Activated CD4-positive, alpha-beta T cell treated with anti-CD3 and anti-CD28 coated beads for 36 hours (primary cell): ENCODE results near the gene PSMC5. TPM values are rescaled to one million over a fixed set of nuclear protein-coding genes. Genes with fewer than 3 reads are reported as not detected.
"Not testable (repeated sequence)": the region's sequence is repeated elsewhere in the genome, so short reads cannot be mapped to it uniquely, and the experiment has no call there.

Experiments used
- ATAC-seq: fragments of 200-7000 bp; cut with Tn5 transposase; one replicate; pipeline ENCODE4 v1.10.0; 2021; ENCODE audit warnings: mild to moderate bottlenecking, moderate library complexity
- CTCF ChIA-PET: fragments of 350-600 bp; sonication (Branson Sonifier 250); formaldehyde crosslinking; loops from one replicate; lab custom pipeline; 2021; ENCODE audit warnings: antibody characterized with exemption; lab: Charles Lee
- POLR2A ChIA-PET: fragments of 350-600 bp; sonication (Branson Sonifier 250); formaldehyde crosslinking; loops from one replicate; lab custom pipeline; 2021; ENCODE audit warnings: antibody characterized with exemption, inconsistent platforms; lab: Charles Lee
- DNase-seq: peaks from one replicate; pipeline ENCODE4 v3.0.0-alpha.2; 2020
- H3K27ac Mint-ChIP-seq: one replicate; pipeline ENCODE4 v1.8.0; 2021; ENCODE audit warnings: mixed read lengths
- H3K27me3 Mint-ChIP-seq: one replicate; pipeline ENCODE4 v1.8.0; 2021; ENCODE audit warnings: mixed read lengths
- H3K36me3 Mint-ChIP-seq: one replicate; pipeline ENCODE4 v1.8.0; 2021; ENCODE audit warnings: low read depth, mixed read lengths
- H3K4me1 Mint-ChIP-seq: one replicate; pipeline ENCODE4 v1.8.0; 2021; ENCODE audit warnings: mixed read lengths
- H3K4me3 Mint-ChIP-seq: one replicate; pipeline ENCODE4 v1.8.0; 2021; ENCODE audit warnings: mild to moderate bottlenecking, moderate library complexity, mixed read lengths
- H3K9me3 Mint-ChIP-seq: one replicate; pipeline ENCODE4 v1.8.0; 2021; ENCODE audit warnings: low read depth, mixed read lengths
- intact Hi-C, 2 experiments: fragments of 100-400 bp; cut with DNase I in 1 of 2; cut with micrococcal nuclease in 1 of 2; formaldehyde crosslinking; loops; one replicate each; pipeline versions ENCODE4 v1.14.2 to v1.15.1; 2022 to 2024; cut with DNase I, micrococcal nuclease
- total RNA-seq, 2 experiments: library from RNA; stranded (reverse); gene quantifications; one replicate each; pipeline ENCODE4 v1.2.3, GENCODE V29; 2021

PSMC5 gene
- total RNA-seq, 2 experiments from 2014 or later = 98.2 to 160 TPM

GRCh38 chr17:63843910-63844677 lies 16.9 kb downstream of the PSMC5 start:
- peak overlapping the region; percentile 98 for H3K4me3 Mint-ChIP-seq
- H3K9me3 Mint-ChIP-seq = peaks cover 4% of the 10 kb centered on the region
- H3K27ac Mint-ChIP-seq = peak overlapping the region; percentile 94
- ATAC-seq (no peak), DNase-seq (no peak)
- ChIA-PET POLR2A (interaction anchor here (0.6 to 1.8 kb wide), 5 partner anchors 11 to 70 kb away, joined by 4 to 20 read pairs (median 5); partner anchors contain the start of genes CCDC47 and DDX42), CTCF (interaction anchor here (0.6 to 3.0 kb wide), 7 partner anchors 10 to 83 kb away, joined by 3 to 10 read pairs (median 4); partner anchors contain the start of gene FTSJ3)
- H3K4me1 Mint-ChIP-seq = peaks cover 41% of the 10 kb centered on the region
- H3K36me3 Mint-ChIP-seq = peaks cover 16% of the 10 kb centered on the region
- intact Hi-C loops = loop anchor here (1.0 to 5.0 kb wide), 15 partner anchors 17 to 819 kb away; partner anchors contain the start of genes CCDC47 (in 2 of the 2), ERN1 (in 2 of the 2), FTSJ3 (in 2 of the 2) and PSMC5 (in 2 of the 2)
- no peaks in the 10 kb centered on the region for H3K27me3 Mint-ChIP-seq

- no peak overlapping the region for H3K27ac Mint-ChIP-seq
- intact Hi-C loops = no loop called here
Observed at GRCh38 chr17:63845509-63845908, 18.3 kb downstream of the PSMC5 start.

GRCh38 chr17:63847525-63848249 lies 20.5 kb downstream of the PSMC5 start:
- no peaks in the 10 kb centered on the region for H3K27me3 Mint-ChIP-seq
- intact Hi-C loops = loop anchor here in 1 of 2 experiments (2.0 kb wide), 1 partner anchor 299 kb away; no protein-coding TSS in a partner anchor
- H3K4me1 Mint-ChIP-seq = peaks cover 26% of the 10 kb centered on the region
- no peak for DNase-seq
- peaks cover 4% of the 10 kb centered on the region for H3K9me3 Mint-ChIP-seq
- POLR2A ChIA-PET = interaction anchor here (0.6 to 1.9 kb wide), 3 partner anchors 9 to 286 kb away, joined by 3 to 10 read pairs (median 4); partner anchors contain the start of genes CCDC47 and DDX42
- CTCF ChIA-PET = interaction anchor here (0.7 to 2.9 kb wide), 6 partner anchors 12 to 236 kb away, joined by 3 to 19 read pairs (median 4); no protein-coding TSS in a partner anchor
- ATAC-seq = no peak
- H3K36me3 Mint-ChIP-seq = peaks cover 3% of the 10 kb centered on the region
- H3K4me3 Mint-ChIP-seq = peak overlapping the region; percentile 6
- peak overlapping the region; percentile 76 for H3K27ac Mint-ChIP-seq

More at GRCh38 chr17:63845509-63845908, 18.3 kb downstream of the PSMC5 start:
- no peak for ATAC-seq
- Mint-ChIP-seq H3K4me3 (no peak overlapping the region), H3K36me3 (peaks cover 16% of the 10 kb centered on the region), H3K4me1 (peaks cover 34% of the 10 kb centered on the region), H3K9me3 (peaks cover 4% of the 10 kb centered on the region), H3K27me3 (no peaks in the 10 kb centered on the region)
- ChIA-PET POLR2A (no interaction called here), CTCF (interaction anchor here (0.6 to 3.0 kb wide), 4 partner anchors 20 to 1918 kb away, joined by 3 to 10 read pairs (median 3); no protein-coding TSS in a partner anchor)
- no peak for DNase-seq

- intact Hi-C loops = loop anchor here in 1 of 2 experiments (2.0 kb wide), 1 partner anchor 298 kb away; no protein-coding TSS in a partner anchor
- H3K27ac Mint-ChIP-seq = peak overlapping the region; percentile 93
- POLR2A ChIA-PET = interaction anchor here (0.7 to 1.9 kb wide), 4 partner anchors 25 to 231 kb away, joined by 3 to 10 read pairs (median 6); partner anchors contain the start of genes CCDC47, DDX42 and ICAM2
Observed at GRCh38 chr17:63848834-63849689, 21.8 kb downstream of the PSMC5 start.

GRCh38 chr17:63850401-63850800 lies 23.2 kb downstream of the PSMC5 start:
- ATAC-seq = no peak
- CTCF ChIA-PET = interaction anchor here (1.2 to 2.9 kb wide), 3 partner anchors 9 to 193 kb away, joined by 3 to 19 read pairs (median 7); no protein-coding TSS in a partner anchor

More at GRCh38 chr17:63848834-63849689, 21.8 kb downstream of the PSMC5 start:
- CTCF ChIA-PET = interaction anchor here (0.6 to 2.9 kb wide), 22 partner anchors 10 to 1185 kb away, joined by 3 to 19 read pairs (median 3); partner anchors contain the start of gene MAP3K3
- peak; percentile 99 for DNase-seq
- H3K9me3 Mint-ChIP-seq = peaks cover 4% of the 10 kb centered on the region
- H3K4me3 Mint-ChIP-seq = peak overlapping the region; percentile 43
- H3K4me1 Mint-ChIP-seq = peaks cover 20% of the 10 kb centered on the region
- peak; percentile 95 for ATAC-seq
- H3K27me3 Mint-ChIP-seq = no peaks in the 10 kb centered on the region
- peaks cover 3% of the 10 kb centered on the region for H3K36me3 Mint-ChIP-seq

GRCh38 chr17:63853260-63853659 lies 26.0 kb downstream of the PSMC5 start:
- no peak overlapping the region for H3K27ac Mint-ChIP-seq
- H3K27me3 Mint-ChIP-seq = no peaks in the 10 kb centered on the region
- POLR2A ChIA-PET = no interaction called here
- CTCF ChIA-PET = interaction anchor here (1.0 to 4.2 kb wide), 2 partner anchors 12 to 176 kb away, joined by 3 to 22 read pairs; no protein-coding TSS in a partner anchor
- H3K4me3 Mint-ChIP-seq = no peak overlapping the region
- peaks cover 8% of the 10 kb centered on the region for H3K4me1 Mint-ChIP-seq
- ATAC-seq = no peak
- DNase-seq = no peak
- peaks cover under 1% of the 10 kb centered on the region for H3K36me3 Mint-ChIP-seq
- intact Hi-C loops = no loop called here
- H3K9me3 Mint-ChIP-seq = peaks cover under 1% of the 10 kb centered on the region

More at GRCh38 chr17:63850401-63850800, 23.2 kb downstream of the PSMC5 start:
- Mint-ChIP-seq H3K27me3 (no peaks in the 10 kb centered on the region), H3K27ac (no peak overlapping the region), H3K9me3 (peaks cover 4% of the 10 kb centered on the region), H3K36me3 (peaks cover 3% of the 10 kb centered on the region), H3K4me3 (no peak overlapping the region), H3K4me1 (peaks cover 17% of the 10 kb centered on the region)
- POLR2A ChIA-PET = no interaction called here
- no peak for DNase-seq
- intact Hi-C loops = no loop called here

GRCh38 chr17:63854709-63855108 lies 27.5 kb downstream of the PSMC5 start:
- DNase-seq (no peak), ATAC-seq (no peak)
- no peaks in the 10 kb centered on the region for H3K9me3 Mint-ChIP-seq
- H3K4me1 Mint-ChIP-seq = no peaks in the 10 kb centered on the region
- ChIA-PET CTCF (interaction anchor here (1.0 to 4.2 kb wide), 2 partner anchors 10 kb away, joined by 3 to 22 read pairs; no protein-coding TSS in a partner anchor), POLR2A (interaction anchor here (0.6 kb wide), 1 partner anchor 157 kb away, joined by 4 read pairs; no protein-coding TSS in a partner anchor)
- no peaks in the 10 kb centered on the region for H3K27me3 Mint-ChIP-seq
- H3K4me3 Mint-ChIP-seq = no peak overlapping the region
- H3K36me3 Mint-ChIP-seq = no peaks in the 10 kb centered on the region
- intact Hi-C loops = no loop called here
- H3K27ac Mint-ChIP-seq = no peak overlapping the region

GRCh38 chr17:63855185-63855584 lies 28.0 kb downstream of the PSMC5 start:
- Mint-ChIP-seq H3K27ac (no peak overlapping the region), H3K4me3 (no peak overlapping the region), H3K27me3 (no peaks in the 10 kb centered on the region), H3K9me3 (no peaks in the 10 kb centered on the region), H3K4me1 (no peaks in the 10 kb centered on the region), H3K36me3 (no peaks in the 10 kb centered on the region)
- intact Hi-C loops = no loop called here
- ChIA-PET POLR2A (interaction anchor here (0.6 kb wide), 1 partner anchor 157 kb away, joined by 4 read pairs; no protein-coding TSS in a partner anchor), CTCF (interaction anchor here (1.0 to 4.2 kb wide), 2 partner anchors 10 to 11 kb away, joined by 3 to 22 read pairs; no protein-coding TSS in a partner anchor)
- ATAC-seq (no peak), DNase-seq (no peak)

GRCh38 chr17:63856425-63856824 lies 29.2 kb downstream of the PSMC5 start:
- not testable (repeated sequence) for DNase-seq

GRCh38 chr17:63859257-63859656 lies 32.0 kb downstream of the PSMC5 start:
- no peaks in the 10 kb centered on the region for H3K4me1 Mint-ChIP-seq
- no peaks in the 10 kb centered on the region for H3K27me3 Mint-ChIP-seq

More at GRCh38 chr17:63856425-63856824, 29.2 kb downstream of the PSMC5 start:
- H3K4me1 Mint-ChIP-seq, H3K9me3 Mint-ChIP-seq, POLR2A ChIA-PET, intact Hi-C loops, H3K36me3 Mint-ChIP-seq, H3K27me3 Mint-ChIP-seq, H3K4me3 Mint-ChIP-seq, ATAC-seq, H3K27ac Mint-ChIP-seq: not testable (repeated sequence)
- CTCF ChIA-PET = interaction anchor here (0.6 to 4.2 kb wide), 4 partner anchors 8 to 436 kb away, joined by 3 to 22 read pairs (median 4); no protein-coding TSS in a partner anchor

More at GRCh38 chr17:63859257-63859656, 32.0 kb downstream of the PSMC5 start:
- no peak for DNase-seq
- intact Hi-C loops = no loop called here
- no peaks in the 10 kb centered on the region for H3K9me3 Mint-ChIP-seq
- ATAC-seq = no peak
- H3K4me3 Mint-ChIP-seq = no peak overlapping the region
- CTCF ChIA-PET = interaction anchor here (0.5 to 3.3 kb wide), 10 partner anchors 10 to 441 kb away, joined by 3 to 19 read pairs (median 5); no protein-coding TSS in a partner anchor
- H3K27ac Mint-ChIP-seq = no peak overlapping the region
- H3K36me3 Mint-ChIP-seq = no peaks in the 10 kb centered on the region
- POLR2A ChIA-PET = no interaction called here
